Stimulated activated CD4-positive, alpha-beta T cell treated with anti-CD3 and anti-CD28 coated beads, Interleukin-4, amount 100 ng/mL, for 24 hours (primary cell): ENCODE results near the gene NHLH1.

Experiments used
- DNase-seq: peaks from one replicate; pipeline ENCODE4 v3.0.0-alpha.2; 2020

NHLH1 gene

DNA sequence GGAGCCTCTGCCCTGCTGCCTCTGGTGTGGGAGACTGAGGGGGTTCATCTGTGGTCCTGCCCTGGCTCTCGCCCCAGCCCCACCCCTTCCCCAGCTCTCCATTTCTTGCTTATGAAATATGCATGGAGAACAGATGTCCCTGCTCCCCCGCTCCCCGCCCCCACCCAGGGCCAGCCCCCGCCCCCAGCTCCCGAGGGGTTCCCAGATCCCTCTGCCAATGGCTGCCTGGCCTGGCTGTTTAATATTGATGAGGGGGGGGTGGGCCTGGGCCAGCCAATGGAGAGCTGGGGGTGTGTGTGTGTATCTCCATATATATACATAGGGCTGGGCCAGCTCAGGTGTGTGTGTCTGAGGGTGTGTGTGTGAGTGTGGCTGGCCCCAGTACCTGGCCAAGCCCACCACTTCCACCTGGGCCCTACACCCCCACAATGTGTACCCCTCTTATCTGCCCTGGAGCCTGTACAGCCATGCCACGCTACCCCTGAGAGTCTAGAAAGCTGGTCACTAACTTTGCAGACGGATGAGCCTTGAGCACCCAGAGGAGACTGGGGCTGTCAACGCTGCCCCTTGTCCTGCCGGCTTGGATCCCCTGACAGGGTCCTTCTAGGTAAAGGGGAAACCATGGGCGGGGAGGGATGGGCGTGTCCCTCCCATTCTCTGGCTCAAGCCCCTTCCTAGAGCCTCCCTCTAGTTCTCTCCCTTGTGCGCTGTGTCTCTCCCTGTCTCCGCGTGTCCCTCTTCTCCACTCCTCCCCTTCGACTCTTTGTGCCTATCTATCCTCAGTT lies at the start of gene NHLH1:
TSS of gene NHLH1 (plus strand) at position 341 of the 785 bp plus-strand sequence. CDS start 3,661 bp downstream, outside the sequence.
- no peak for DNase-seq

DNA sequence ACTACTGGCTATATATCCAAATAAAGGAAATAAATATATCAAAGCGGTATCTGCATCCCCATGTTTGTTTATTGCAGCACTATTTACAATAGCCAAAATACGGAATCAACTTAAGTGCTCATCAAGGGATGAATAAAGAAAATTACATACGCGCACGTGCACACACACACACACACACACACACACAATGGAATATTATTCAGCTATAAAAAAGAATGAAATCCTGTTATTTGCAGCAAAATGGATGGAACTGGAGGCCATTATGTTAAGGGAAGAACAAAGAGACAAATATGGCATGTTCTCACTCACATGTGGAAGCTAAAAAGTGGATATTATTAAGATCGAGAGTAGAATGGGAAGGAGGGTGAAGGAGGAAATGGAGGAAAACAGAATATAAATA lies 44.0 kb upstream of the NHLH1 start:
- DNase-seq: no peak

DNA sequence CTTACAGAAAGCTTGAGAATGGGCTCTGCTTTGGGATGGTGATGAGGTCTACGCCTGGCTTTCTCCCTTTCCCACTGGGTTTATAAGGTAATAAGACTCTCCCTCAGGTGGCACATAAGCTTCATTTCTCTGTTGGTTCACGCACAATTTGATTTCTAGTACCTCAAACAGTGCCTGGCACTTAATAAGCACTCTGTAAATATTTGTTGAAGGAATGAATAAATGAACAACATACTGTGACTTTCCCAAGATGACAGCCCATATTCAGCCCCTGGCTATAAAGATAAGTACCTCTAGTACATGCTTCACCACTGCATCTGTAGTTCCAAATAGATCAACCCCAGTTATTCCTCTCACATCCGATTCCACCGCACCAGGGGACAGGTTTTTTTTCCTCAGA lies 41.6 kb upstream of the NHLH1 start:
- DNase-seq: no peak

DNA sequence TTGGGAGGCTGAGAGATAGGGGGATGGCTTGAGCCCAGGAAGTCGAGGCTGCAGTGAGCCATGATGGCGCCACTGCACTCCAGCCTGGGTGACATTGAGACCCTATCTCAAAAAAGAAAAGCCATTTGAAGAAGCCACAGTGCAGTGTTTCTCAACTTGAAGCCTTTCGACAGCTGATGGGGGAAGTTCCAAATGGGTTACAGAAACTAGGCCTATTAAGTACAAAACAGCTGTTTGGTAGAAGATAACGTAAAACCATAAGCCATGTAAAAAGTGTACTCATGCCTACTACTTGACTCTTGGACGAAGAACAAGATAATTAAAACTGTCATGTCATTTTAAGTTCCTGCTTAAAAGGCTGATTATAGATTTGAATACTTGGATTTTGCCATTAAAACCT lies 40.5 kb upstream of the NHLH1 start:
- no peak for DNase-seq

DNA sequence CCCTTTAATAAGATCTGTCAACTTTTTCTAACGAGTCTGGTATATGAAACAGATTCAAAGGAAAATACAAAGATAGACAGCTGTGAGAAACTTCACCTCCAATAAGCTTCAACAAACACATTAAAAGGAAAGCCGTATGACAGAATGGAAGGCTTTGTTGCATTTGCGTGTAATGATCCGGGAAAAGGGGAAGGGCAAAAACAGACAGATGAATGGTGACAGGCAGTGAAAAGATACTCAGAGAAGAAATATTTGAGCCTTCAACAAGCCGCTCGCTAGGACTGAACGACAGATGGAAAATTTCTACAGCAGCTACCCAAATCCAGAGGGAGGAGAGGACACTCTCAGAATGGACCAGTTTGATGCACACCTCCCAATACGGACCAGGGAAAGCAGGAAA lies 38.7 kb upstream of the NHLH1 start:
- DNase-seq: no peak

DNA sequence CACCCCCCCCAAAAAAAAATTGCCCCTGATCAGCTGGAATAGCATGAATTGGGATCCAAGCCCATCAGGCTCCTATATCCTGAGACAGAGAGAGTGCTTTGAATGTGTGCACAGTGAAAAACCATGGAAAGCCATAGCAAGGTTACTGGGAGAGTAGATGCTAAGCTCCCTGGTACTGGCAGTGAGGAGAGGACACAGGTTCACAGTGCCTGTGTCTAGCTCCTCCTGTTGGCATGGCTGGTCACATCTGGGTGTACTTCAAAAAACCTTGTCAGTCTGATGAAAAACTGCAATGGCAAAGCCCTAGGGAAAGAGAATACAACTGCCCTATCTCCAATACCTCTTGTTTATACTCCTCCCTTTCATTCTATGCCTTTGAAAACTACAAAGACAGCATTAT lies 36.8 kb upstream of the NHLH1 start:
- DNase-seq: no peak

DNA sequence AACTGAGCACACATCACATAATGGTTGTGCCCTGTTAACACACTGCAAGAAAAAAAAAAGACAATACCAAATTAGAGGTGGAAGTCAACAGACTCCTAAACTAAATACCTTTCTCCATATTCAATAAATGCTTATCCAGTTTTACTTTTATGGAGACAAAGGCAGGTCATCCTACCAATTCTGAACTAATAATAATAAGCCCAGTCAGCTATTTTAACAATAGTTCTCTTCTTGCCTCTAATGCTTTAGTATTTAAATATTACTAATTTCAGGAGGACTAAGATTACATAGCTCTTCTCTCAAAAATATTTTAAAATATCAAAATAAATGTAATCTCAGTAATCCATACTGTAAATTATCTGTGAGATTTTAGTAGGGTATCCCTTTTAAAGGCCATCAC lies 34.4 kb upstream of the NHLH1 start:
- no peak for DNase-seq

DNA sequence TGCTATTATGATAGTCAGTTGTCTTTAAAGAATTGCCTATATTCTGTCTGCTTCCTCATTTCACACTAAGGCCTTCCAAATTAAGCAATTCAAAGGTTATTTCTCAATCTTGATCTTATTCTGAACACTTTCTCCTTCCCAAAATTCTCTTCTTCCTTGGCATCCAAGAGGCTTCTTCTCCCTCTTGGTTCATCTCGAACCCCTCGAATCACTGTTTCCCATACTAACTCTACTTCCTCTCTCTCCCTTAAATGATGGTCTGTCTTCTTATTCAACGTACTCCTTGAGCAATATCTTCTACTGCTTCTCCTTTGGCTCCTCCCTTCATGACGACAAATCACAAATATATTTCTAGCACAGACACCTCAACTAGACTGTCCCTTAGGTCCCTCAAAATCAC lies 28.3 kb upstream of the NHLH1 start:
- no peak for DNase-seq

DNA sequence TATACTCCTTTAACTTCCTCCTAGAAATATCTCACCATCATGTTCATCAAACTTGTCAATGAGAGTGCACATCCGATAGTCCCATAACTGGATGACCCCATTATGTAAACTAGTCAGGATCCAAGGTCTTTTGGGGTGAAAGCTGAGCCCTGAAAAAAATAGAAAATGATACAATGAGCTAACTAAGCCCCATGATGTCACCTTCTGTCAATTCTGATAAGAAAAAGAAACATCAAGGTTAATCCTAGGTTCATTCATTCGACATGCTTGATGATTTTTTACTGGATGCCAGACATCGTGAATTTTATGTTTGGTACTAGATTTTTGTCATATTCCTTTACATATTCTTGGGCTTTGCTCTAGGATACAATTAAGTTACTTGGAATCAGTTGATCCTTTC lies 26.7 kb upstream of the NHLH1 start:
- no peak for DNase-seq

DNA sequence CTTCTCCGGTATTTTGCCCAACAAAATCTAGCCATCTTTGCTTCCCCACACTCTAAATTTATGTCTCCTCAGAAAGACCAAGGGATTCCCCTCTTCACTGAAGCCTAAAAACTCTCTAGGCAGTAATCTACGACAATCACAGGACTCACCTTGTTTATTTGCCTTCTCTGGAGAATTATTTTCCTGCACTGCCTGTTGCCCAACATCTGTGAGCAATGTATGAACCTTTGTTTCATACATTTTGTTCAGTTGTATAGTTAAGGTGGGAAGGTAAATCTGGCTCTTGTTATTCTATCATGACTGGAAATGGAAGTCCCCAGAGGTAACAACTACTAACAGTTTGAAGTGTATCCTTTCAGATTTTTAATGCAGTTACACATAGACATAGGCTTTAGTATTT lies 26.0 kb upstream of the NHLH1 start:
- DNase-seq: no peak

DNA sequence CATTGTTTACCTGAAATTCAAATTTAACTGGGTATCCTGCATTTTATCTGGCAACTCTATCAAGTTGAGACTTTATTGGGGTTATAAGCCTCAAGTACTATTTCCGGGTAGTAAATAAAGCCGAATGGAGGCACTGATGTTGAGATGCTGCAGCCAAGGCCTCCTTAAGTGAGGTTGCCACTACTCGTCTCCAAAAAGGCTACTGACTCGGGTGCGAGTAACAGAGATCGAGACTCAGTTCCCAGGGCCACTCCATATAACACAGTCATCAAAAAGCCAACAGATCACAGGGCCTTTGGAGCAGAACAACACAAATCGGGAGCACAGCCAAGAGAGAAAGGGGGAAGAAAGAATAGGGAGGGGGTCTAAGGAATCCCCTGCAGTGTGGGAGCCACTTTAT lies 24.3 kb upstream of the NHLH1 start:
- peak; percentile 5 for DNase-seq

DNA sequence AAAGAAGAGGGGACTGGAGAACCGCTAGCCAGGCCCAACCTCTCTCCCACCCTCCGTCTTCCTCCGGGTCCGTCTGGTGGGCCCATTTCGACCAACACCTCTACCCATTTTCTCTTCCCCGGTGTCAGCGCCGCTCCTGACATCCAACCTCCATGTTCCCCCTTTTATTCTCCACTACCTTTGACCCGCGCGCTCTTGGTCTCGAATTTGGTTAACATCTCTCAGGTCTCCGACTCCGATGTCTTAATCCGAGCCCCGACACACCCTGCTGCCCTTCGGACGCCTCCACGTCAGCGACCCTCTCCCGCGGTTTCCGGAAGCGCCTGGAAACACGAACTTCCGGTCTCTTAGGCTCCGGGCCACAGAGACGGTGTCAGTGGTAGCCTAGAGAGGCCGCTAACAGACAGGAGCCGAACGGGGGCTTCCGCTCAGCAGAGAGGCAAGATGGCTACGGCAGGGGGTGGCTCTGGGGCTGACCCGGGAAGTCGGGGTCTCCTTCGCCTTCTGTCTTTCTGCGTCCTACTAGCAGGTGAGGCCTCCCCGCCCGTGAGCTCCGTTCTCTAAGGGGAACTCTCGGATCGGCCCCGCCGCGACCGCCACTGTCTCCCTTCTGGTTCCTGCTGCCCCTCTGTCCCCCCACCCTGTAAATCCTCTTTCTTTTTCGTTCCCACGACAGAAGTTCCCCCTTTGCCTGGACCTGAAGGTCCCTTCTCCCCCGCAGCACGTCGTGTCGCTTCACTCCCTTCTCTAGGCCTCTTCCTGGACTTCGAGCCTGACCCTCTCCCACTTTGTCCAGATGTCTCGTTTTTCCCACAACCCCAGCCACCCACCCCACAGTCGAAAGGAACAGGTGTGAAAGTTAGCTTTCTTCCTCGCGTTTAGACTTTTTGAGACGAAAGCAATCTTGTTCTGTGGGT lies 23.7 kb upstream of the NHLH1 start, which contains the start of the genes COPA and NCSTN:
TSS of gene COPA (minus strand) at position 298 of the 917 bp plus-strand sequence. CDS start at position 218, 80 bp downstream.
TSS of gene NCSTN (plus strand) at position 431 of the 917 bp plus-strand sequence. CDS start at position 445, 14 bp downstream.
- peak; percentile 92 for DNase-seq

DNA sequence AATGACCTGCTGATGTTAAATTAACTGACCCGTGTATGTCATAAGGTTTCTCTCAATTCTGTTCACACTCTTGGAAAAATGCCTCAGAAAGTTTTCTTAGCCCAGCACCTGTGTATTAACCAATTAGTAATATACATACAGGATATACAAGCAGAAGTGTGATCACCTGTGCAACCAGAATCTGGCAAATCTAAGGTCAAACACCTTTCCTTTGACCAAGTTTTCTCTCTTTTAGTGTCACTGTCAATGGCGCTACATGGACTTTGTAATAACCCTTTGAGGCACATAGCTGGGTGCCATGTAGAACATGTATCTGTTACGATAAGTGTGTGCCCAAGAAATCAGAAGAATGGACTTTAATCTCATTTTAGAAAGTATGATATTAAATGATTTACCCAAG lies 22.6 kb upstream of the NHLH1 start:
- DNase-seq: no peak

DNA sequence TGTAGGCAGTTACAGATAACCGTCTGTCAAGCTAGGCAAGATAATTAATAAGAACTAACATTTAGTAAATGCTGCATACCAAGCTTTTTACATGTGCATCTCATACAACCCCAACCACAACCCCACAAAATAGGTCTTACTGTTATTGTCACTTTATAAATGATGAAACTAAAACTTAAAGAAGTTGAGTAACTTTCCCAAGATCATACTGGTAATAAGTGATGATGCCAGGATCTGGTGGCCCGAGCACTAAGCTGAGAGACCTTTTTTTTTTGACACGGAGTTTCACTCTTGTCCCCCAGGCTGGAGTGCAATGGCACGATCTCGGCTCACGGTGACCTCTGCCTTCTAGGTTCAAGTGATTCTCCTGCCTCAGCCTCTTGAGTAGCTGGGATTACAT lies 21.9 kb upstream of the NHLH1 start:
- DNase-seq: no peak

DNA sequence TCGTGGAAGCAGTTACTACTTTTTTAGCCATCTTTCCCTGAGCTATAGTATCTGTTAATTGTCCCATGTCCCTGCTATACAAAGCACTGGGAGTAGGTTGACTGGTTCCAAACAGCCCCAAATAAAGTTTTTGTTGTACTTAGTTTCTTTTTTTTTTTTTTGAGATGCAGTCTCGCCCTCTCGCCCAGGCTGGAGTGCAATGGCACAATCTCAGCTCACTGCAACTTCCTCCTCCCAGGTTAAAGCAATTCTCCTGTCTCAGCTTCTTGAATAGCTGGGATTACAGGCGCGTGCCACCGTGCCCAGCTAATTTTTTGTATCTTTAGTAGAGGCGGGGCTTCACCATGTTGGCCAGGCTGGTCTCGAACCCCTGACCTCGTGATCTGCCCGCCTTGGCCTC lies 20.4 kb upstream of the NHLH1 start:
- no peak for DNase-seq

DNA sequence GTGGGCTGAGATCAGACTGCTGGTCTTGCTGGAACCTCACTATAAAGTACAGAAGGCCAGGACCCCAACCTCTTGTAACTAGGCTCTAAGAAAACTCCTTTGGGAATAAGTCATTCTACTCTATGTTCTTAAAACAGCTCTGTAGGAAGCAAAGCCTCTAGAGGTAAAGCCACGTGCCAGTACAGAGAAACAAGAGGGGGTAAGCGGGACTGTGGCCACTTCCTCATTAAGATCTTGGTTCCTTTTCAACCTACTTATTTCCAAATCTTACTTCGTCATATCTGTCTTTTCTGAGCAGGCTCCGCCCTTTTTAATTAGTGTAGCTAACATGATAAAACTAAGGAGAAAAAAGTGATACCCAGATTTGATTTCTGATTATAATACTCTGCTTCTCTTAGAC lies 19.9 kb upstream of the NHLH1 start:
- DNase-seq: no peak

DNA sequence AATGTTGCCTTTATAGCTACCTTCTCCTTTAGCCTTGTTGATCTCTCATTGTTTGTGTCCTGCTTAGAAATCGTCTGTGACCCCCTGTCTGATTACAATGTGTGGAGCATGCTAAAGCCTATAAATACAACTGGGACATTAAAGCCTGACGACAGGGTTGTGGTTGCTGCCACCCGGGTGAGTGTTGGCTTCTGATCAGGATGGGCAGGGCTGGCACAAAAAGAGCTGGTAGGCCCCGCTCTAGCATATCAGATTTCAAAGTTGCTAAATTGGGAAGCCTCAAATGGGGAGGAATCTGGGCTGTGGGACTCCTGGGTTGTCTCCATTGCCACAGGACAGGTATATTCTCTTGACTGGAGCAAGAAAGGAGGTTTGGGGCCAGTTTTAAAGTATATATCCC lies 15.2 kb upstream of the NHLH1 start:
- DNase-seq: no peak

DNA sequence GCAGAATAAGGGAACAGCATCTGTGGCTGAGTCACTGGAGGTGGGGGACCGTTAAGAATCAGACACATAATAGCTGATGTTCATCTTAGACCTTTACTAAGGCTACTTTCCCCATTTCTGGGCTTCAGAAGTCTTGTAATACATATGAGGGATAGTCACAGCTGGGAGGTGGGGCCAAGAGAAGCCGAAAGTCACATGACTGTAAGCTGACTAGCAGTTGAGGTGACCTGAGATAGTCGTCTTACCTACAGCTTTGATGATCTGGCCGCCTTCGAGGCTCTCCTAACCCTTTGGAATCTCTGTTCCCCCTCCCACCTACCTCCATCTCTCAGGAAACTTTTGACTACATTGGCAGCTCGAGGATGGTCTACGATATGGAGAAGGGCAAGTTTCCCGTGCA lies 14.3 kb upstream of the NHLH1 start:
- DNase-seq: no peak

DNA sequence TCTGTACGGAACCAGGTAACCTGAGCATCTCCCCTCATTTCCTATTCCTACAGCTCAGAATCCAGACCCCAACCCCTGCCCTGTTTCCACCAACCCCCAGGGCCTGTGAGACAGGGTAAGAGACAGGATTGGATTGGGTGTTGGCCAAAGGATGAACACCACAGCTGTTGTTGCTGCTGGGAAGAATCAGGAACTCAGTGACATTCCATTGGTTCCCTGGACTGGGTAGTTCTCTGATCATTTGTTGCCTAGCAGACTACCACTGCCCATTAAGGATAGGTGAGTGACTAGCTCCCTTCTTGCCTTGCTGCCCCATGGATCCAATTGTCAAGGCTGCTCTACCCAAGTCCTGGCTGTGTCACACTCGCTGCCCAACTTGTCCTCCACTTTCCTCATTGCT lies 13.6 kb upstream of the NHLH1 start:
- DNase-seq: no peak

DNA sequence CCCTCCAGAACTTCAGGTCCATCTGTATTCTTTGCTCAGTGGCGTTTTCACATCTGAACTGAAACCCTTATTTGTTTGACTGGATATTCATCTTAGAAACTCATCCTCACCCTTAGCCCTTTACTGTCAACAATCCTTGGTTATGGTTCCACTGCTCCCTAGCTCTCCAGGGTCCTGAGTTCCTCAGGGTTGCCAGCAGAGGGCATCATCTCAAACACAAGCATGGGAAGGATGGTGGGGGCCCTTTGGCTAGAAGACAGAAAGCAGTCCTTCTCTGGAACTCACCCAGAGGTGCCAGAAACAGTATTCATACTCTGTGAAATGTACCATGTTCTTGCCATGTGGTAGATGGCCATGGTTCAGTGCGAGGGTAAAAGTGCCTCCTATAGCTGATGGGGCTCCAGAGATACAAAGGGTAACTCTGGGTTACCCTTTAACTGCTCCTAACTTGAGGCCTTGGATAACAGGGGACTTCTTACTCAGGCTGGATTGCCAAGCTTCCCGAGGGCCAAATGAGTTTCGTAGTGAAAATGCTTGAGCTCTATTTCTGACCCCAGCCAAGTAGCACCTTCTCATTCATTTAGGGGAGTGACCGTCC lies 12.4 kb upstream of the NHLH1 start:
- peak; percentile 24 for DNase-seq

DNA sequence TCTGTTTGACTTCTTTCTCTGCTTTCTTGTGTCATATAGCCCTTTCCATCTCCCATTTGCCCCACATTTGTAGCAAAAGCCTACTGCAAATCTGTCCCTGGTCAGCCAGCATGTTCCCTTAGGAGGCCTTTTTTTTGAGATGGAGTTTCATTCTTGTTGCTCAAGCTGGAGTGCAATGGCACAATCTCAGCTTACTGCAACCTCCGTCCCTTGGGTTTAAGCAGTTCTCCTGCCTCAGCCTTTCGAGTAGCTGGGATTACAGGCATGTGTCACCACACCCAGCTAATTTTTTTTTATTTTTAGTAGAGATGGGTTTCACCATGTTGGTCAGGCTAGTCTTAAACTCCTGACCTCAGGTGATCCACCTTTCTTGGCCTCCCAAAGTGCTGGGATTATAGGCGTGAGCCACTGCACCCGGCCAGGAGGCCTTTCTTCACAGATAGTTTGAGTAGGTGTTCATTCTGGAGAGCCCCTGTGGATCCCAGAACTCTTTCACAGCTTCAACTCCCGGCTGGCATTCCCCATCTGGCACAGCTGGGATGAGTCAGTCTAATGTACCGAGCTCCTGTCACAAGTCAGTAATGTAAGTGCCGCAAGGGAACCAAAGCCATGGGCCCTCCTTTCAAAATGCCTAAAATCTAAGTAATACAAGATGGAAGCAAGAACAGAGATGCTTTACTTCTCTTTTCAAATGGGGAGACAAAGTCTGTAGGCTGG lies 9.4 kb upstream of the NHLH1 start:
- no peak for DNase-seq

DNA sequence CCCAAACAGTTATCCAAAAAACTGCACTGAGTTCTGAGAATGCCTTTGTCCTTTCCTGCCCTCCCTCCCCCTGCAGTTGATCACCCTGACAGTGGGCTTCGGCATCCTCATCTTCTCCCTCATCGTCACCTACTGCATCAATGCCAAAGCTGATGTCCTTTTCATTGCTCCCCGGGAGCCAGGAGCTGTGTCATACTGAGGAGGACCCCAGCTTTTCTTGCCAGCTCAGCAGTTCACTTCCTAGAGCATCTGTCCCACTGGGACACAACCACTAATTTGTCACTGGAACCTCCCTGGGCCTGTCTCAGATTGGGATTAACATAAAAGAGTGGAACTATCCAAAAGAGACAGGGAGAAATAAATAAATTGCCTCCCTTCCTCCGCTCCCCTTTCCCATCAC lies 8.8 kb upstream of the NHLH1 start:
- DNase-seq: no peak
